DLD1 (cell line): ENCODE data around the gene UQCRC1.

Experiments used
- in situ Hi-C: cut with HindIII; loops from 2 replicates; pipeline ENCODE4 v1.10.0; 2017; ENCODE audit warnings: low sequenced_read_pairs

UQCRC1 gene

GRCh38 chr3:48609088-48610005, at the start of gene UQCRC1:
Gene UQCRC1, minus strand, starts transcription at chr3:48609646. Its CDS starts 26 bp downstream, at chr3:48609620.
- in situ Hi-C loops = no loop called here

DNA sequence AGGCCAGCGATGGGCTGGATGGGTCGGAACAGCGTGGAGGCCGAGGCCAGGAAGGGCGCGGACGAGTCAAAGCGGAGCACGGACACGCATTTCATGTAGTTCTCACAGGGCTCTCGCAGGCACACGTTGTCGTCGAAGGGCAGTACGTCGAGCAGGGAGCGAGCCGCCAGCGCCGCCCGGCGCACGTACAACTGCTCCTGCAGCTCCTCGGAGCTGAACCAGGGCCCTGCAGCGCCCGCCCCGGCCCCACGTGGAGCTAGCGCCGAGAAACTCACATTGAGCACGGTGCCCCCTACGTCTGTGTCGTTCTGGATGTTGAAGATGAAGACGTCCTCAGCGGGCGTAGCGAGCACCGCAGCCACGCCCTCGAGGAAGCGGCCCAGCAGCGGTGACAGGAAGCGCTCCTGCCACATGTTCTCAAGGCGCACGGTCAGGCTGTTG, 47.4 kb upstream of the UQCRC1 start:
- in situ Hi-C loops = no loop called here

GRCh38 chr3:48656061-48656840, 46.8 kb upstream of the UQCRC1 start:
- in situ Hi-C loops = no loop called here

DNA sequence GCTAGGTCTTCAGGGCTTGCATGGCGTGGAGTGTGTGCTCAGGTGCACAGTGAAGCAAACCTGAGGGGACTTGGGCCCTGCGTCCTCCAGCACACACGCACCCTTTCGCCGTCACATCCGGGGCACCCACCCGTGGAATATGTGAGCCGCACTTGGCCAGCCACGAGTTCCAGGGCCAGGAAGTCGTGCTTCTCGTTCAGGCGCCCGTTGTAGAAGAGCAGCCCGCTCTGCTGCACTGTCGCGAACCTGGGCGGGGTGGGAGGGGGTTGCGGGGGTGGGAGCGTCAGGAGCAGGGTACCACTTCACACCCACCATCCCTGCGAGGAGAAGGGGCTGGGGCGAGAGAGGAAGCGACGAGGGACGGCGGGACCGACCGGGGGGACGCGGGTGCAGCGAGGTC, 46.2 kb upstream of the UQCRC1 start:
- in situ Hi-C loops = no loop called here

GRCh38 chr3:48655063-48655462, 45.6 kb upstream of the UQCRC1 start:
- in situ Hi-C loops = no loop called here

- in situ Hi-C loops = no loop called here
Measured at GRCh38 chr3:48652923-48653715, 43.7 kb upstream of the UQCRC1 start.

DNA sequence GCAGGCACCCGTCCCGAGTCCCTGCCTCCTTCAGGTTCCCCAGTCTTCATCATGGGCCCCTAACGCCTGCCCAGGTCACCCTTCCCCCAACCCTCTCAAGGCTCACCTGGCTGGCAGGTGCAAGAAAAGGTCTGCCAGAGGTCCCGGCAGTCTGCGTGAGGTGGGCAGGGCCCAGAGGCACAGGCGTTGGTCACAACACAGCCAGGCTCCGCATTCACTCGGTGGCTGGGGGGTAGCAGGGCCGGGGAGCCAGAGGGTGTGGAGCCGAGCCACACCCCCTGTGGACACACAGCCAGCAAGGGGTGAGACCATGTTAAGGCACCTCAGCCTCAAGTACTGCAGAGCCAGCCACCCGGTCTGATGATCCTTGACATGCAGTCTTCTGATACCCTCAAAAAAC, 42.3 kb upstream of the UQCRC1 start:
- in situ Hi-C loops = no loop called here

GRCh38 chr3:48650723-48651122, 41.3 kb upstream of the UQCRC1 start:
- in situ Hi-C loops = no loop called here

DNA sequence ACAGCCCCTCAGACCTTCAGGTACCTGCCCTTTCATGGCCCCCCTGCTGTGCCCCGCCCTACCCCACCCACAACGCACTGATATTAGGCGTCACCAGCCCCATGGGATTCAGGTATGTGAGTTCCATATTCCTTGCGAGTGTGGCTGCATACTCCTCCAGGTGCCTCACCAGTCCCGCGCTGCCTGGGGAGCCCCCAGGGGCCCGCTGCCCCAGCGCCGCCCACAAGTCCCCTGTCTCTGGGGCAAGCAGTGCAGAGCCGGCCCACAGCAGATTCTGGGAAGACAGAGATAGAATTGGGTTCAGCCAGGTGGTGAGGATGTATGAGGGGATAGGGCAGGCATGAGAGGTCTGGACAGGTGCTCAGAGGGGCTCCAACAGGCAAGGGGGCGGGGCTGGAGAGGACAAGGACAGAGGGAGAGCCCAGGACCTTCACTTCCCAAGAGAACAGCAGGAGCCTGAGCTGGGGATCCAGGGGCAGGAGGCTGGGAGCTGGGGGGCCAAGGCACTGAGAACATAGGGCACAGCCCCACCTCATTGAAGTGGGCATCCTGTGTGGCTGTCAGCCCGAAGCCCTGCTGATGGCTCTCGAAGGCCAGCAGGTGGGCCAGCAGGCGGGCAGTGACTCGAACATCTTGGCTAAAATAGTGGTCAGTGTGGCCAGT, 38.9 kb upstream of the UQCRC1 start:
- in situ Hi-C loops = no loop called here

GRCh38 chr3:48647714-48648113, 38.3 kb upstream of the UQCRC1 start:
- in situ Hi-C loops = no loop called here

- in situ Hi-C loops = no loop called here
Measured at GRCh38 chr3:48644898-48645760, 35.7 kb upstream of the UQCRC1 start.

- in situ Hi-C loops = no loop called here
Measured at GRCh38 chr3:48642605-48643004, 33.2 kb upstream of the UQCRC1 start.

DNA sequence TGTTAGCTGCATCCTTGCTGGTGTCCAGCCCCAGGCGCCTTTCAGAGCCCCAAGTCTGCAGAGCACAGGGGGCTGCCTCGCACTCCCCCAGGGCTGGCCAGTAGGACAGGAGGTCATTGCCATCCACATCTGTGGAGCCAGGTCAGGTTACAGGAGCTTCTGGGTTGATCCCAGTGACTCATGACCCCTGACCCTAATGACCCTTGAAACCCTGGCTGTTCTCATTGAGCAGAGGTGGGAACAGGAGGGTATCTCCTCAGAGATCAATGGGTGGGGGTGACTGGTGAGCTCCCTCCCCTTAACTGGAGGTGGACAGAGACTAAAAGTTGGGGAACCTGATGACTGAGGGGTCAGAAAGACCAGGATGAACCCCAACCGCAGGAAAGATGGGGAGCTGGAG, 31.9 kb upstream of the UQCRC1 start:
- in situ Hi-C loops = no loop called here

DNA sequence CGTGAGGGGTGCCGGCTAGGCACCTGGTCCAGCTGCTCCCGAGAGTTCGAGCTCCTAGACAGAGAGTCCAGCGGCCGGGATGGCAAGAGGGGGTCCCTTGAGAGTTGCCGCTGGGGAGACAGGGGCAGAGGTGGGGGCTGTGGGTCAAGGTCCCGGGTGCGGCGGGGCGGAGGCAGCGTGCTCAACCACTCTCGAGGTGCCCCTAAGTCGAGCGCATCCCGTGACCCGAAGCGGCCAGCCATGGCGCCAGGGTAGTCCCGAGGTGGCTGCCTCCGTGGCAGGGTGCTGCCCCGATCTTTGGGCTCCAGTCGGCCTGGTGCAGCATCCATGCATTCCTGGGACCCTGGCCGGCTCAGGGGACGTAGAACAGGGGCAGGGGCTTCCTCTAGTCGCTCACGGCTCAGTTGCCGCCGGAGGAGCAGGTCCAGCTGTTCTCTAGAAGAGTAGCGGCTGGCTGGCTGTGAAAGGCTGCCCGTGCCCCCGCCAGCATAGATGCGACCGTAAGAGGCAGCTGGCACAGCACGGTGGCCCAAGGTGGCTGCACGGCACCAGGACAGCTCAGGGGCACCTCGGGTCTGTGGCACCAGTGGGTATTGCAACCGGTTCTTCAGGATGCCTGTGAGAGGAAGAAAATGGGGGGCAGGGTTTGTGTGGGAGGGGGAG, 30.6 kb upstream of the UQCRC1 start:
- in situ Hi-C loops = no loop called here

GRCh38 chr3:48637305-48637704, 27.9 kb upstream of the UQCRC1 start:
- in situ Hi-C loops = no loop called here

DNA sequence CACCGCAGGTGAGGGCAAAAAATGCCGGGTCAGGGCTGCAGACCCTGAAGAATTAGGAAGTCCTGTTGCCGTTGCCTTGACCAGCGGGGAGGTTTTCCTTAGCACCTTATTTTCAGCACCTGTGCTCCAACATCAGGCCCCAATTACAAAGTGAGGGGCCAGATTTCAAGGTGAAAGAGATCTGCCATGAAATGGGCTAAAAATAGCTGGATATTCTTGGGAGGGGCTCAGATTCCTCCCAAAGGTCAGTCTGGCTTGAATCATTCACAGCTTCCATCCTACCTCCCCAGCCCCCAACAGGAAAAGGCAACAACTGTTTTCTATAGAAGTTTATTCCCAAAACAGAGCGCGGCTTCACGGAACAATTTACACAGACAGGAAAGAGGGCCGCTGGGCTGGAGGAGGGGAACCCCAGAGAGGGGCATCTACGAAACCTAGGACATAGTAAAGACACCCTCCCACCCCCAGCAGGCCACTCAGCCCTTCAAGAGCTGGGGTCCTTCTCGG, 26.8 kb upstream of the UQCRC1 start:
- in situ Hi-C loops = no loop called here

DNA sequence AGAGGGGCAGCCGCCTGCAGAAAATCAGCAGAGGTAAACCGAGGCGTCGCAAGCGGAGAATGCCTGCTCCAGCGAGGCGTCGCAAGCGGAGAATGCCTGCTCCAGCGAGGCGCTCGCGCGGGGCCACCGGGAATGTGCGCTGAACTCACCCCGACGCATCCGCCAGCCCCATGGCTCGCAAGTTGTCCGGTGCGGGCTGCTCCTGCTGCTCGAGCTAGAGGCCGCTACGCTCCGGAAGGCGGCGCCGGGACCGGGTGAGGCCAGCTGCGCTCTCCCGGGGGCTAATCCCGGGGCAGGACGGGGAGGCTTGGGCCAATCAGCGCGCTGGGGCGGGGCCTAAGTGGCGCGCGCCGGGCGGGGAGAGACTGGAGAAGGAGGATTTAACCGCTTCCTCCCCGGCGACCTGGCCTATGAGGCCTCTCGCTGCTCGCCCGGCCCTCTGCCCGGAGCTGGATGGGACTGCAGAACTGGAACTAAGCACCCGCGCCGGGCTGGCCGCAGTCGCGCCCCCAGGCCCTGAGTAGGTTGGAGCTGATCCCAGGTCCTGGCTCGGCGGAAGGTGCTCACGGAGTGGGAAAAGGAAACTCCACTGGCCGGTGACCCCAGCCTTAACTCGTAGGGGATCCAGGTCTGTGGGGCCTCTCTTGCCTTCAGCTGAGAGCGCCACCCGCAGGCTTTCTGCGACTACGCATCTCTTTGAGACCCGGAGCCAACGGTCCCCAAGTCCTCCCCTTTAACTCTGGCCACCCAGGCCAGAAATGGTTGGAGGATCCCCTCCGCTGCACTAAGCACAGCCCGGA, 26.0 kb upstream of the UQCRC1 start, which contains the start of gene SLC26A6:
TSS of gene SLC26A6 (minus strand) at position 240 of the 800 bp plus-strand sequence. CDS start at position 172, 68 bp downstream.
- in situ Hi-C loops = no loop called here

GRCh38 chr3:48634661-48635221, 25.3 kb upstream of the UQCRC1 start:
- in situ Hi-C loops = no loop called here
